Measurements from ENCODE around the gene CBLC.

Gene CBLC

DNA sequence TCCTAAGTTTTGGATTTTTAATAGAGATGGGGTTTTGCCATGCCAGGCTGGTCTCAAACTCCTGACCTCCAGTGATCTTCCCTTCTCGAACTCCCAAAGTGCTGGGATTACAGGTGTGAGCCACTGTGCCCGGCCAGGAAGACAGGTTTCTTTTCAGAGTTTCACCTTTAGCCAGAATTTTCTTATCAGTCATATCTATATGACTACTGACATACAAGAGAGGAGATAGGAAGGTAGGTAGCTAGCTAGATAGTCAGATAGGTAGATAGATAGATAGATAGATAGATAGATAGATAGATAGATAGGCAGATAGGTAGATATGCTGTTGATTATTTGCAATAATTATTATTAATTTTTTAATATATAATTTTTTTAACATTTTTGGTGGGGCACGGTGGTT is 7.6 kb downstream of the CBLC start:
- no peak overlapping the region for H3K4me2 ChIP-seq (ENCODE audit: insufficient read depth, low read length)
- no peaks in the 10 kb centered on the region for H3K27me3 ChIP-seq (ENCODE audit: insufficient read depth, low read length, poor library complexity)
- H3K9me3 ChIP-seq (ENCODE audit: insufficient read depth, low read length, severe bottlenecking): no peaks in the 10 kb centered on the region
- H3K27ac ChIP-seq (ENCODE audit: low read length): no peak overlapping the region
- DNase-seq (no peak), ATAC-seq (ENCODE audit: insufficient read depth, low read depth) (no peak)
- H2AFZ ChIP-seq (ENCODE audit: low read depth, low read length): no peak overlapping the region
- H3K79me2 ChIP-seq (ENCODE audit: insufficient read depth, low read length): no peaks in the 10 kb centered on the region
- H3K9ac ChIP-seq (ENCODE audit: low read depth, low read length): no peak overlapping the region
- H3K4me3 ChIP-seq (ENCODE audit: low read depth in 1 of 2, low read length in 2 of 2): no peak overlapping the region
- no peak for TF ChIP-seq EZH2 (IDR thresholded peaks at IDR 0.05; ENCODE audit: borderline replicate concordance, low read depth, low read length, severe bottlenecking)
- TF ChIP-seq, protein P1, sequence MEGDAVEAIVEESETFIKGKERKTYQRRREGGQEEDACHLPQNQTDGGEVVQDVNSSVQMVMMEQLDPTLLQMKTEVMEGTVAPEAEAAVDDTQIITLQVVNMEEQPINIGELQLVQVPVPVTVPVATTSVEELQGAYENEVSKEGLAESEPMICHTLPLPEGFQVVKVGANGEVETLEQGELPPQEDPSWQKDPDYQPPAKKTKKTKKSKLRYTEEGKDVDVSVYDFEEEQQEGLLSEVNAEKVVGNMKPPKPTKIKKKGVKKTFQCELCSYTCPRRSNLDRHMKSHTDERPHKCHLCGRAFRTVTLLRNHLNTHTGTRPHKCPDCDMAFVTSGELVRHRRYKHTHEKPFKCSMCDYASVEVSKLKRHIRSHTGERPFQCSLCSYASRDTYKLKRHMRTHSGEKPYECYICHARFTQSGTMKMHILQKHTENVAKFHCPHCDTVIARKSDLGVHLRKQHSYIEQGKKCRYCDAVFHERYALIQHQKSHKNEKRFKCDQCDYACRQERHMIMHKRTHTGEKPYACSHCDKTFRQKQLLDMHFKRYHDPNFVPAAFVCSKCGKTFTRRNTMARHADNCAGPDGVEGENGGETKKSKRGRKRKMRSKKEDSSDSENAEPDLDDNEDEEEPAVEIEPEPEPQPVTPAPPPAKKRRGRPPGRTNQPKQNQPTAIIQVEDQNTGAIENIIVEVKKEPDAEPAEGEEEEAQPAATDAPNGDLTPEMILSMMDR (IDR thresholded peaks at IDR 0.05; ENCODE audit: borderline replicate concordance, extremely low read depth, low read length, poor library complexity, severe bottlenecking): no peak
- H4K20me1 ChIP-seq (ENCODE audit: insufficient read depth, low read length): no peaks in the 10 kb centered on the region
- no peaks in the 10 kb centered on the region for H3K36me3 ChIP-seq (ENCODE audit: insufficient read depth, low read length)
- H3K4me1 ChIP-seq (ENCODE audit: insufficient read depth, low read length): no peaks in the 10 kb centered on the region

DNA sequence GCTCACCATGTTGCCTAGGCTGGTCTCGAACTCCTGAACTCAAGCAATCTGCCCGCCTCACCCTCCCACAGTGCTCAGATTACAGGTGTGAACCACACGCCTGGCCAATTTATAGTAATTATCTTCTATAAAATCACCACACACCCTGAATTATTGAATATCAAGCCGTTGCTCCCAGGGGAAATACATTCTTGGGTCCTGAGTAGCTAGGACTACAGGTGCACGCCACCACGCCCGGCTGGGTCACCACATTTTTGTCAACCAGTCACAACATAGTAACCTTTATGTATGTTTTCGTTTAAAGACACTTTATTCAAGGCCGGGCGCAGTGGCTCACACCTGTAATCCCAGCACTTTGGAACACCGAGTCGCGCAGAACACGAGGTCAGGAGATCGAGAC is 8.3 kb downstream of the CBLC start:
- Histone ChIP-seq H3K79me2 (ENCODE audit: insufficient read depth, low read length) (no peaks in the 10 kb centered on the region), H3K4me1 (ENCODE audit: insufficient read depth, low read length) (no peaks in the 10 kb centered on the region), H3K4me3 (ENCODE audit: low read depth in 1 of 2, low read length in 2 of 2) (no peak overlapping the region), H3K36me3 (ENCODE audit: insufficient read depth, low read length) (no peaks in the 10 kb centered on the region), H3K27ac (ENCODE audit: low read length) (no peak overlapping the region), H4K20me1 (ENCODE audit: insufficient read depth, low read length) (no peaks in the 10 kb centered on the region), H3K4me2 (ENCODE audit: insufficient read depth, low read length) (no peak overlapping the region), H3K27me3 (ENCODE audit: insufficient read depth, low read length, poor library complexity) (no peaks in the 10 kb centered on the region), H3K9me3 (ENCODE audit: insufficient read depth, low read length, severe bottlenecking) (no peaks in the 10 kb centered on the region), H2AFZ (ENCODE audit: low read depth, low read length) (no peak overlapping the region), H3K9ac (ENCODE audit: low read depth, low read length) (no peak overlapping the region)
- no peak for TF ChIP-seq EZH2 (IDR thresholded peaks at IDR 0.05; ENCODE audit: borderline replicate concordance, low read depth, low read length, severe bottlenecking)
- TF ChIP-seq, protein P1 (IDR thresholded peaks at IDR 0.05; ENCODE audit: borderline replicate concordance, extremely low read depth, low read length, poor library complexity, severe bottlenecking): no peak
- DNase-seq (no peak), ATAC-seq (ENCODE audit: insufficient read depth, low read depth) (no peak)

DNA sequence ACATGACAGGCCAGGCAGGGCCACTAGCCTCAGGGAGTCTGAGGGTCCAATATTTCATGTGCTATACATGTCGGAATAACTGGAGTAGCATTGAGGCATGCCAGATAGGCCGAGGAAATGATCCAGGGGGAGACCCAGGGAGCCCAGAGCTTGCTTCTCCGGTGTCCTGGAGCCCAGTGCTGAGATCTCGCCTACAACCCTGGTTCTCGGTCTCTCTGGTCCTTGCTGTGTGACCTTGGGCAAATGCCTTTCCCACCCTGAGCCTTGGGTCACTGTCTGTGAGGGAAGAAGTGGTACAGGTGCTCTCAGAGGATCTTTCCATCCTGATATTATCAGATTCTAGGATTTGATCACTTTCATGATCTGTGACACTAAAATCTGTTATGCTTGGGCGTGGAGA is 11.3 kb downstream of the CBLC start:
- Histone ChIP-seq H3K36me3 (ENCODE audit: insufficient read depth, low read length) (no peaks in the 10 kb centered on the region), H3K27me3 (ENCODE audit: insufficient read depth, low read length, poor library complexity) (no peaks in the 10 kb centered on the region), H3K27ac (ENCODE audit: low read length) (no peak overlapping the region), H3K4me2 (ENCODE audit: insufficient read depth, low read length) (no peak overlapping the region), H3K4me1 (ENCODE audit: insufficient read depth, low read length) (no peaks in the 10 kb centered on the region), H3K9me3 (ENCODE audit: insufficient read depth, low read length, severe bottlenecking) (no peaks in the 10 kb centered on the region), H3K4me3 (ENCODE audit: low read depth in 1 of 2, low read length in 2 of 2) (no peak overlapping the region), H3K79me2 (ENCODE audit: insufficient read depth, low read length) (no peaks in the 10 kb centered on the region), H3K9ac (ENCODE audit: low read depth, low read length) (no peak overlapping the region), H2AFZ (ENCODE audit: low read depth, low read length) (no peak overlapping the region), H4K20me1 (ENCODE audit: insufficient read depth, low read length) (no peaks in the 10 kb centered on the region)
- ATAC-seq (ENCODE audit: insufficient read depth, low read depth): no peak
- TF ChIP-seq EZH2 (IDR thresholded peaks at IDR 0.05; ENCODE audit: borderline replicate concordance, low read depth, low read length, severe bottlenecking): no peak
- TF ChIP-seq, protein P1 (IDR thresholded peaks at IDR 0.05; ENCODE audit: borderline replicate concordance, extremely low read depth, low read length, poor library complexity, severe bottlenecking): no peak
- DNase-seq: no peak

DNA sequence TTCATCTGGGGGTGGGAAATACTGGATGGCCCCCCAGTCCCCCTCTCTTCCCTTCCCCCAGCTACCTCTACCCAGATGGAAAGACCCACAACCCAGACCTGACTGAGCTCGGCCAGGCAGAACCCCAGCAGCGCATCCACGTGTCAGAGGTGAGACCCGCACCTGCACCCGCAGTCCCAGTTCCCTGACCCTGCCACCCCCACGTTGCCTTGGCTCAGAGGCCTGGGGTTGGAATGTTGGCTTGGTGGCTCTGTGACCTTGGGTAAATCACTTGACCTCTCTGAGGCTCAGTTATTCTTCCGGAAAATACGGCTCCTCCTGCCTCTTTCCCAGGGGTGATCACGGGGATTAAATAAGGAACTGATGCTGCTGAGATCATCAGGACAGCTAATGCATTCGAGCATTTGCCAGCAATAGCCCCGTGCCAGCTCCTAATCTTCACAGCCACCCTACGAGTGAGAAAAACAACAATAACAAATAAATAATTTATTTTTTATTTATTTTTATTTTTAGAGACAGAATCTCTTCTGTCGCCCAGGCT is 12.3 kb downstream of the CBLC start:
- Histone ChIP-seq H3K36me3 (ENCODE audit: insufficient read depth, low read length) (no peaks in the 10 kb centered on the region), H3K9ac (ENCODE audit: low read depth, low read length) (no peak overlapping the region), H3K79me2 (ENCODE audit: insufficient read depth, low read length) (no peaks in the 10 kb centered on the region), H3K4me1 (ENCODE audit: insufficient read depth, low read length) (no peaks in the 10 kb centered on the region), H3K27ac (ENCODE audit: low read length) (no peak overlapping the region), H3K4me2 (ENCODE audit: insufficient read depth, low read length) (no peak overlapping the region), H4K20me1 (ENCODE audit: insufficient read depth, low read length) (no peaks in the 10 kb centered on the region), H3K9me3 (ENCODE audit: insufficient read depth, low read length, severe bottlenecking) (no peaks in the 10 kb centered on the region), H2AFZ (ENCODE audit: low read depth, low read length) (no peak overlapping the region), H3K27me3 (ENCODE audit: insufficient read depth, low read length, poor library complexity) (no peaks in the 10 kb centered on the region), H3K4me3 (ENCODE audit: low read depth in 1 of 2, low read length in 2 of 2) (no peak overlapping the region)
- DNase-seq (no peak), ATAC-seq (ENCODE audit: insufficient read depth, low read depth) (no peak)
- TF ChIP-seq, protein P1 (IDR thresholded peaks at IDR 0.05; ENCODE audit: borderline replicate concordance, extremely low read depth, low read length, poor library complexity, severe bottlenecking): no peak
- no peak for TF ChIP-seq EZH2 (IDR thresholded peaks at IDR 0.05; ENCODE audit: borderline replicate concordance, low read depth, low read length, severe bottlenecking)

Measured in DND-41 (cell line).